ENCODE data around the gene CATSPERZ. TPM values are rescaled to one million over a fixed set of nuclear protein-coding genes. Genes with fewer than 3 reads are reported as not detected.
"Not testable (repeated sequence)": the region's sequence is repeated elsewhere in the genome, so short reads cannot be mapped to it uniquely, and the experiment has no call there.

The CATSPERZ gene
- total RNA-seq, 1 donor, result not detected

- Histone ChIP-seq H3K36me3 (ENCODE audit: insufficient read depth, low read length) (peaks cover 13% of the 10 kb centered on the region), H2AFZ (ENCODE audit: low read length) (no peak overlapping the region), H4K20me1 (ENCODE audit: insufficient read depth, low read length) (no peaks in the 10 kb centered on the region), H3K27me3 (ENCODE audit: insufficient read depth, low read length) (no peaks in the 10 kb centered on the region), H3K4me1 (ENCODE audit: insufficient read depth, low read length) (peaks cover 10% of the 10 kb centered on the region), H3K4me2 (ENCODE audit: insufficient read depth, low read length) (no peak overlapping the region), H3K79me2 (ENCODE audit: insufficient read depth, low read length) (peaks cover 33% of the 10 kb centered on the region), H3K27ac (ENCODE audit: low read depth, low read length) (no peak overlapping the region), H3K4me3 (ENCODE audit: insufficient read depth, low read length) (no peak overlapping the region), H3K9me3 (ENCODE audit: low read depth, low read length) (no peaks in the 10 kb centered on the region)
- TF ChIP-seq, protein P1, sequence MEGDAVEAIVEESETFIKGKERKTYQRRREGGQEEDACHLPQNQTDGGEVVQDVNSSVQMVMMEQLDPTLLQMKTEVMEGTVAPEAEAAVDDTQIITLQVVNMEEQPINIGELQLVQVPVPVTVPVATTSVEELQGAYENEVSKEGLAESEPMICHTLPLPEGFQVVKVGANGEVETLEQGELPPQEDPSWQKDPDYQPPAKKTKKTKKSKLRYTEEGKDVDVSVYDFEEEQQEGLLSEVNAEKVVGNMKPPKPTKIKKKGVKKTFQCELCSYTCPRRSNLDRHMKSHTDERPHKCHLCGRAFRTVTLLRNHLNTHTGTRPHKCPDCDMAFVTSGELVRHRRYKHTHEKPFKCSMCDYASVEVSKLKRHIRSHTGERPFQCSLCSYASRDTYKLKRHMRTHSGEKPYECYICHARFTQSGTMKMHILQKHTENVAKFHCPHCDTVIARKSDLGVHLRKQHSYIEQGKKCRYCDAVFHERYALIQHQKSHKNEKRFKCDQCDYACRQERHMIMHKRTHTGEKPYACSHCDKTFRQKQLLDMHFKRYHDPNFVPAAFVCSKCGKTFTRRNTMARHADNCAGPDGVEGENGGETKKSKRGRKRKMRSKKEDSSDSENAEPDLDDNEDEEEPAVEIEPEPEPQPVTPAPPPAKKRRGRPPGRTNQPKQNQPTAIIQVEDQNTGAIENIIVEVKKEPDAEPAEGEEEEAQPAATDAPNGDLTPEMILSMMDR (IDR thresholded peaks at IDR 0.05; ENCODE audit: extremely low read depth, low read depth, low read length), result peak; percentile 36
- DNase-seq (ENCODE audit: insufficient read length, low spot score, missing footprints), result peak; percentile 72
These were observed 14.1 kb downstream of the CATSPERZ start for GRCh38 chr11:64314146-64314804.

- H3K4me3 ChIP-seq (ENCODE audit: insufficient read depth, low read length), result no peak overlapping the region
- H3K4me1 ChIP-seq (ENCODE audit: insufficient read depth, low read length), result peaks cover 11% of the 10 kb centered on the region
- TF ChIP-seq, protein P1 (IDR thresholded peaks at IDR 0.05; ENCODE audit: extremely low read depth, low read depth, low read length), result no peak
- H2AFZ ChIP-seq (ENCODE audit: low read length), result no peak overlapping the region
- no peaks in the 10 kb centered on the region for H3K27me3 ChIP-seq (ENCODE audit: insufficient read depth, low read length)
- peaks cover 34% of the 10 kb centered on the region for H3K79me2 ChIP-seq (ENCODE audit: insufficient read depth, low read length)
- H3K36me3 ChIP-seq (ENCODE audit: insufficient read depth, low read length), result peaks cover 13% of the 10 kb centered on the region
- peak; percentile 22 for DNase-seq (ENCODE audit: insufficient read length, low spot score, missing footprints)
- H3K27ac ChIP-seq (ENCODE audit: low read depth, low read length), result no peak overlapping the region
- no peaks in the 10 kb centered on the region for H4K20me1 ChIP-seq (ENCODE audit: insufficient read depth, low read length)
- H3K9me3 ChIP-seq (ENCODE audit: low read depth, low read length), result no peaks in the 10 kb centered on the region
- H3K4me2 ChIP-seq (ENCODE audit: insufficient read depth, low read length), result no peak overlapping the region
These were observed 14.8 kb downstream of the CATSPERZ start for GRCh38 chr11:64314805-64315561.

GRCh38 chr11:64315667-64316526 lies 15.7 kb downstream of the CATSPERZ start:
- H2AFZ ChIP-seq (ENCODE audit: low read length); H3K9me3 ChIP-seq (ENCODE audit: low read depth, low read length); H3K27ac ChIP-seq (ENCODE audit: low read depth, low read length); H3K27me3 ChIP-seq (ENCODE audit: insufficient read depth, low read length); H3K4me3 ChIP-seq (ENCODE audit: insufficient read depth, low read length); H4K20me1 ChIP-seq (ENCODE audit: insufficient read depth, low read length): not testable (repeated sequence)
- DNase-seq (ENCODE audit: insufficient read length, low spot score, missing footprints), result peak; percentile 23
- peaks cover 13% of the 10 kb centered on the region for H3K36me3 ChIP-seq (ENCODE audit: insufficient read depth, low read length)
- peaks cover 35% of the 10 kb centered on the region for H3K79me2 ChIP-seq (ENCODE audit: insufficient read depth, low read length)
- H3K4me1 ChIP-seq (ENCODE audit: insufficient read depth, low read length), result peaks cover 11% of the 10 kb centered on the region
- peak overlapping the region; percentile 92 for H3K4me2 ChIP-seq (ENCODE audit: insufficient read depth, low read length)

GRCh38 chr11:64316672-64317324 lies 16.6 kb downstream of the CATSPERZ start:
- peak; percentile 73 for DNase-seq (ENCODE audit: insufficient read length, low spot score, missing footprints)

More at GRCh38 chr11:64316672-64317324, 16.6 kb downstream of the CATSPERZ start:
- Histone ChIP-seq H3K79me2 (ENCODE audit: insufficient read depth, low read length) (peaks cover 32% of the 10 kb centered on the region), H3K27ac (ENCODE audit: low read depth, low read length) (peak overlapping the region; percentile 97), H3K4me1 (ENCODE audit: insufficient read depth, low read length) (peaks cover 11% of the 10 kb centered on the region), H3K27me3 (ENCODE audit: insufficient read depth, low read length) (no peaks in the 10 kb centered on the region), H3K4me3 (ENCODE audit: insufficient read depth, low read length) (peak overlapping the region; percentile 99), H4K20me1 (ENCODE audit: insufficient read depth, low read length) (peaks cover 4% of the 10 kb centered on the region), H2AFZ (ENCODE audit: low read length) (peak overlapping the region; percentile 67), H3K36me3 (ENCODE audit: insufficient read depth, low read length) (peaks cover 22% of the 10 kb centered on the region), H3K9me3 (ENCODE audit: low read depth, low read length) (no peaks in the 10 kb centered on the region), H3K4me2 (ENCODE audit: insufficient read depth, low read length) (peak overlapping the region; percentile 92)
- TF ChIP-seq, protein P1 (IDR thresholded peaks at IDR 0.05; ENCODE audit: extremely low read depth, low read depth, low read length), result no peak

Data from osteoblast (primary cell).